CMK (cell line): ENCODE data around the gene PARG.
"Not testable (repeated sequence)": the region's sequence is repeated elsewhere in the genome, so short reads cannot be mapped to it uniquely, and the experiment has no call there.

Experiments
- DNase-seq: peaks from one replicate; pipeline ENCODE4 v3.0.0-alpha.2; 2010; ENCODE audit warnings: low read depth

Gene PARG

GRCh38 chr10:49941447-49942338 is at the start of gene PARG, which contains the start of gene TIMM23B:
TSS of gene PARG (minus strand) at chr10:49942027. CDS start at chr10:49941725, 302 bp downstream.
TSS of gene TIMM23B (plus strand) at chr10:49942053. CDS start at chr10:49942195, 142 bp downstream.
- not testable (repeated sequence) for DNase-seq

DNA sequence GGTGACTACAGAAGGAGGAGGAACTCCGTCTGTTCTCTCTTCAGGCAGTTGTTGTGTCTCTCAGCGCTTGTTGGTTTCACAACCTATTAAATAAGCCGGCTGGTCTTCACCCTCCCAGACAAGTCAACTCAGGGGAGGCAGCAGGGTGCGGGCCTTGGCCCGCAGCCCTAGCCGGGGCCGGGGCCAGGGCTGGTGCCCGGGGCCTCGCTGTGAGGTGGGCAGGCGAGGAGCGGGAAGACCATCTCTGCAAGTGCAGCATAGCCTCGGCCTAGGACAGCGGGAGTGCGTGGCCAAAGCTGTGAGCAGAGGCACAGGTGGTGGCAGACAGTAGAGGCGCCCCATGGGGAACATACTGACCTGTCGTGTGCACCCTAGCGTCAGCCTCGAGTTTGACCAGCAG is 46.5 kb upstream of the PARG start, which contains the start of gene AGAP6:
Gene AGAP6, plus strand, starts transcription at position 31 of the 400 bp plus-strand sequence. Its CDS starts 310 bp downstream, at position 341.
- not testable (repeated sequence) for DNase-seq

DNA sequence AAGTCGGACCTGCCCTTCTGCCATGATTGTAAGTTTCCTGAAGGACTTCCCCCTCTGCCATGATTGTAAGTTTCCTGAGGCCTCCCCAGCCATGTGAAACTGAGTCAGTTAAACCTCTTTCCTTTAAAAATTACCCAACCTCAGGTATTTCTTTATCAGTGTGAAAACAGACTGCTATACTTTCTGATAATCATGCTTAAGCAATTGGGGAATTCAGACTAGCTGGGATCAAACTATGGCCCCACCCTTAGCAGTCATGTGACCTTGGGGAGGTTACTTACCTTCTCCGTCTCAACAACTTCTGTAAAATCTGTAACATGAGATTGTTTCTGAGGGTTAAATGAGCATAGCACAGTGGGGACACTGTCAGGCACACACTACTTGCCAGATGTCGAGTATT is 45.4 kb upstream of the PARG start:
- DNase-seq: not testable (repeated sequence)

DNA sequence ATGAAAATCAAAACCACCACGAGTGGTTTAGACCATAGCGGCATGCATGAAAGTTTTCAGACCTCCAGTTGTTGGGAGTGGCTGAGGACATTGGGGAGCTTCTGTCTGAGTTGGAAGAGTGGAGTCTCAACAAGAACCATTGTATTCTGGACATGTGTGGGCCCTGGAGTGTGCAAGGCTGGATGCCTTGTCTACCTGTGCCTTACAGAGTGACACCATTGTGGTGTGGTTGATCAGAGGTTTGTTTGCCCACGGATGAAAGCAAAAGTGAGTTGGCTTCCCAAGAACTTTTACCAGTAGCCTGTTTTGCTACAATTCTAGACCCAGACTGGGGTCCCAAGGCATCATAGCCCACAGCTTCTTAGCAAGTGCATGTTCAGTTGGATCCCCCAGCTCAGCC is 35.9 kb upstream of the PARG start:
- not testable (repeated sequence) for DNase-seq

DNA sequence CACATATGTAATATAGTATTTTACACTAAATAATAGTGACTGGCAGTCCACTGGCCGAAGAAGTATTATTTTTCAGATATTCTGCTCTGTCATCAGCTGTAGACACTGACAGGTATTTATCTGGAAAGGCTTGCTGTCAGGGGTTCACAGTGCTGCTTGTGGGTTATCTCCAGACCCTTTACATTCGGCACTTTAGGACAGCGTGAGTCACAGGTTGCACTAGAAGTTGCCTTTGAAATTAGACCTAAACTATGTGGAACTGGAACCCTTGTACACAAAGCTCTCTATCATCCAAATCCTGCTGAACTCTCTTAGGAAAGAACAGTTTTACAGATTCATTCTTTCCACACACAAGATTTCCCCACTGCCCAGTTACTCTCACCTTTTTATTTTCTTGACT is 30.3 kb upstream of the PARG start:
- not testable (repeated sequence) for DNase-seq

GRCh38 chr10:49971466-49971865 is 29.6 kb upstream of the PARG start:
- DNase-seq: not testable (repeated sequence)

- not testable (repeated sequence) for DNase-seq
These were observed 28.6 kb upstream of the PARG start for GRCh38 chr10:49970331-49970857.

DNA sequence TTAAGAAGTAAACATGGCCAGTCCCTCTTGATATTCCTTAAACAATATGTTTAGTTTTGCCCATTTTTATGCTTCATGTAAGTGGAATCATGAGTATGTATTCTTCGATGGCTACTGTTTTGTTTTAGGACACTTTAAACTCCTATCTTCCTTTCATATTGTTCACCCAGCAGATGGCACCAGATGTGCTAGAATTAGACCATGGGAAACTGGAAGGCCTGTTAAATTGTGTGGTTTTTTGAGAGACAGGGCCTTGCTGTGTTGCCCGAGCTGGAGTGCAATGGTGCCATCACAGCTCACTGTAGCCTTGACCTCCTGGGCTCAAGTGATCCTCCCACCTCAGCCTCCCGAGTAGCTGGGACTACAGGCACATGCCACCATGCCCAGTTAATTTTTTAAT is 11.3 kb upstream of the PARG start:
- DNase-seq: not testable (repeated sequence)

DNA sequence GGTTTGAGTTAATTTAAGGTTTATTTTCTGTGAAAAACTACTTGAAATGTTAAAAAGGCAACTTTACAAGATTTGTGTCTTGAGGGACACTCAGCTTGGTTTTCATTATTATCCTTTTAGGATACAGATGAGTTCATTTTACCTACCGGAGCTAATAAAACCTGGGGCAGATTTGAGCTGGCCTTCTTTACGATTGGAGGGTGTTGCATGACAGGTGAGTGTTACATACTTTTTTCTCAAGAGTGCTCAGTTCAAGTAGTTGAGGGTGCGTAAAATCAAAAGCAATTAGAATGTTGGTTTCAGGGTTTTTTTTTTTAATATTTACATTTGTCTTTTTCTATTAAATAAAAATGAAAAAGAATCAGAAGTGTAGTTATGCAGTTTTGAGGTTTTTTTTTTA is 10.2 kb upstream of the PARG start:
- not testable (repeated sequence) for DNase-seq

GRCh38 chr10:49948737-49949136 is 6.9 kb upstream of the PARG start:
- not testable (repeated sequence) for DNase-seq

DNA sequence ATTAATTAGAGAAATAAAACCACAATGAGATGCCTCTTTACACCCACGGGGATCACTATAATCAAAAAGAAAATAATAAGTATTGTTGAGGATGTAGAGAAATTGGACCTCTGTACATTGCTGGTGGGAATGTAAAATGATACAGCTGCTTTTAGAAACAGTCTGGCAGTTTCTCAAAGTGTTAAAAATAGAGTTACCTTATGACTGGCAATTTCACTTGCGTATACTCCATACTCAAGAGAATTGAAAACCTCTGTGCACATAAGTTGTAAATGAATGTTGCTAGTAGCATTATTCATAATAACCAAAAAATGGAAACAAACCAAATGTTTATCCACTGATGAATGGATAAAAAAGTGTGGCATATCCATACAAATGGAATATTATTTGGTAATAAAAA is 6.3 kb upstream of the PARG start:
- not testable (repeated sequence) for DNase-seq

DNA sequence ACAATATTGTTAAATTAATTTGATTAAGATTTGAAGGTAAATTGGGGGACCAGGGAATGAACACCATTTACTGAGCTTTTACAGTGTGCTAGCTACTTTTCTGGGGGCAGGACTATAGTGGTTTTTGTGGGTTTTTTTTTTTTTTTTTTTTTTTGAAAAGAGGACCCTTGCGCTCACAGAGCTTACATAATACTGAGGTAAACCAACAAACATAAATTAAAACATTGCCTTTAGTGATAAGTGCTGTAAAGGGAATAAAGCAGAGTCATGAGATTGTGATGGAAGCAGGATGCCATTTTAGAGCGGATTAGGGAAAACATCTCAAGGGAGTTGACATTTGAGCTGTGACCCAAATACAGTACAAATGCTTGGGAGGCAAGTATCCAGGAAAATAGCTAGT is 1.8 kb upstream of the PARG start:
- not testable (repeated sequence) for DNase-seq

- DNase-seq: not testable (repeated sequence)
These were observed 495 bp upstream of the PARG start for GRCh38 chr10:49942339-49942705.

DNA sequence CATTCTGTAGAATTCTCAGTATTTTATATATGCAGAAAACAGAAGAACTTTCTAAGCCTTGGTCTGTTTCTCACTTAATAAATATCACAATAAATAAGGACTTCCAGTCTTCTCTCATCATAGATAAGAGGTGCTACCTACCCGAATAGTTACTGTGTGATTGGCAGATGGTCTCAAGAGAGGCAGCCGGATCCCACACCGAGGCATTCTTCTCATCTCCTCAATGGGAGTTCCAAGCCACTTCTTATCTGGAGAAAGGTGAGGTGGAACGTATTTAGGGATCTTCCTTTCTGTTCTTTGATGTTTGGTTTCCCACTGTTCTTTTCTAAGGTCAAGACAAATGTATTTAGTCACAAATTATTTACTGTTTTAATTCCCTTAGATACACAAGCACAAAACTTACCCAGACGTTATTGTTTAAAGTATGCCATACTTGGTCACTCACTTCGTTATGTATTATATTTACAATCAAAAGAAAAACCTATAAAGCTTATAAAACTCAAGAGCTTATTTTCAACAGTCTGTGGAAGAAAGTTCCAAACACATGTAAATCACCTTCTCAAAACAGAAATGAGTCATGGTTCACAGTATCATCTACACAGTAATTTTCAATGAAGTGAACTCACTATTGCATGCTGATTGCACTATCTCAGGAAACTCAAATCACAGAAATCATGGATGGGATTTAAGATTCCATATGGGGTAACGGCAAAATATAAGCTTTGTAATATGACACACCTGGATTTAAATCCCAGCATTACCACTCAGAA is 9.7 kb downstream of the PARG start:
- not testable (repeated sequence) for DNase-seq

DNA sequence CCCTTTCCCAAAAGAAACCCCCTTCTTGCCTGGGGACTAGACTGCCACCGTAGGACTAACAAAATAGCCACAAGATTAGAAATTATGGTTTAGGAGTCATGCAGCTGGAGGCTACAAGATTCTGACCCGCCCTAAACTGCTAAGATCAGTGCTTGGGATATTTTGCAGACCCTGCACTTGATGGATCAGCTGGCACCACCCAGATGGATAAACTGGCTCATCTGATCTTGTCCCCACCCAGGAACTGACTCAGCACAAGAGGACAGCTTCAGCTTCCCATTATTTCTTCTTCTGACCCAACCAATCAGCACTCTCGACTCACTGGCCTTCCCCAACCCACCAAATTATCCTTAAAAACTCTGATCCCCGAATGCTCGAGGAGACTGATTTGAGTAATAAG is 10.6 kb downstream of the PARG start:
- not testable (repeated sequence) for DNase-seq

DNA sequence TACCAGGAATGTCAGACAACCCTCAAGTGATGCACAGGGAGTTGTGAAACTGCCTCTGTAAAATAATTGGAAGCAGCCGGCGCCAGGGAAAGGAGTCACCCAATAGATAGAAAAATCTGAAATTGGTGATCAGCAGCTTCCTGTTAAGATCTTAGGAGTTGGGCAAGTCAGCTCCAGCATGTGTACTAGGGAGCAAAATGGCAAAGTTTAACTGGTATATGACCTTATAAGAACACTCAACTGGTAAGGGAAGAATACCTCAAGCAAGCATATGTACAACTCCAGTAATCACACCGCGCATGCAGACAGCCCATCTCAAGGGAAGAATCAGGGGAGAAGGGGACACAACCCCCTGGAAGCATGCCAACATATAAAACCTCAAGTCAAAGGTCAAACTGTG is 18.3 kb downstream of the PARG start:
- not testable (repeated sequence) for DNase-seq

- not testable (repeated sequence) for DNase-seq
These were observed 19.8 kb downstream of the PARG start for GRCh38 chr10:49922041-49922440.

DNA sequence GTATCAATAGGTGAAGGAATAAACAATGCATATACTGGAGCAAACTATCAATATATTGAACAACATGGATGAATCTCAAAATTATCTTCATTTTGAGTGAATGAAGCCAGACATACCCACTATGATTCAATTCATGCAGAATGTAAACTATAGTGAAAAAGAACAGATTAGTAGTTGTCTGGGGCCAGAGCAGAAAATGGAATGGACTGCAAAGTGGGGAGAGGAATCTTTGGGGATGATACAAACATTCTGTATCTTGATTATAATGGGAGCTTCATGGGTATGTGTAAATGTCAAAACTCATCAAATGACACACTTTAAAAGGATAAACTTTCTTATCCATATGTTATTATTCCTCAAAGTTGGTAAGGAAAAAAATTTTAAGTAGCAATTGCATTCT is 23.9 kb downstream of the PARG start:
- not testable (repeated sequence) for DNase-seq

- DNase-seq: not testable (repeated sequence)
These were observed 25.4 kb downstream of the PARG start for GRCh38 chr10:49916451-49916850.

- DNase-seq: not testable (repeated sequence)
These were observed 31.5 kb downstream of the PARG start for GRCh38 chr10:49910295-49910694.

GRCh38 chr10:49908290-49909080 is 33.3 kb downstream of the PARG start:
- not testable (repeated sequence) for DNase-seq
